ENCODE results near the gene ZMAT2. TPM values are rescaled to one million over a fixed set of nuclear protein-coding genes. Genes with fewer than 3 reads are reported as not detected.
"Not testable (repeated sequence)": the region's sequence is repeated elsewhere in the genome, so short reads cannot be mapped to it uniquely, and the experiment has no call there.

ZMAT2 gene
- 10 to 100 TPM; 68.6 to 85.8 (median 76.7) TPM for polyA plus RNA-seq (ENCODE audit: low read depth in 6 of 6)

- peak within 1 kb of the TSS; percentile 90 to 99 (median 96) for H3K27ac Mint-ChIP-seq
- no peaks in the 10 kb centered on the region for H3K27me3 Mint-ChIP-seq
- peak within 1 kb of the TSS; percentile 93 to 100 (median 99) for H3K4me3 Mint-ChIP-seq
- no peaks in the 10 kb centered on the region for H3K9me3 Mint-ChIP-seq
- ATAC-seq (ENCODE audit: low read depth in 2 of 2) (peak; percentile 97), DNase-seq (peak; percentile 90)
- H3K4me1 Mint-ChIP-seq: peaks cover 23 to 38% (median 24%) of the 10 kb centered on the region in 3 donors
- peaks cover 43 to 64% of the 10 kb centered on the region in 2 donors for H3K36me3 Mint-ChIP-seq
Measured at GRCh38 chr5:140700177-140701144, at the start of gene ZMAT2. Gene ZMAT2, plus strand, starts transcription at chr5:140700447. Its CDS starts 14 bp downstream, at chr5:140700461.

- H3K36me3 Mint-ChIP-seq: peaks cover 44 to 46% of the 10 kb centered on the region in 2 donors
Measured at GRCh38 chr5:140658870-140659269, 41.4 kb upstream of the ZMAT2 start.

GRCh38 chr5:140660371-140660770 is 39.9 kb upstream of the ZMAT2 start:
- DNase-seq; ATAC-seq (ENCODE audit: low read depth in 2 of 2); H3K27me3 Mint-ChIP-seq; H3K9me3 Mint-ChIP-seq: not testable (repeated sequence)
- peaks cover 9 to 22% (median 12%) of the 10 kb centered on the region in 3 donors for H3K4me1 Mint-ChIP-seq
- H3K27ac Mint-ChIP-seq: peak overlapping the region in 2 of 6 donors; percentile 43 to 72
- H3K36me3 Mint-ChIP-seq: peaks cover 31 to 38% of the 10 kb centered on the region in 2 donors
- peak overlapping the region in 1 of 8 donors; percentile 21 for H3K4me3 Mint-ChIP-seq

More at GRCh38 chr5:140658870-140659269, 41.4 kb upstream of the ZMAT2 start:
- Mint-ChIP-seq H3K9me3 (no peaks in the 10 kb centered on the region), H3K4me1 (peaks cover 4 to 9% (median 9%) of the 10 kb centered on the region in 3 donors), H3K27me3 (no peaks in the 10 kb centered on the region), H3K4me3 (no peak overlapping the region), H3K27ac (peak overlapping the region in 3 of 6 donors; percentile 39 to 82 (median 58))
- DNase-seq: no peak
- no peak for ATAC-seq (ENCODE audit: low read depth in 2 of 2)

- Mint-ChIP-seq H3K4me1 (peaks cover 28 to 47% (median 32%) of the 10 kb centered on the region in 3 donors), H3K27me3 (no peaks in the 10 kb centered on the region), H3K36me3 (peaks cover 12 to 44% of the 10 kb centered on the region in 2 donors), H3K27ac (peak overlapping the region; percentile 44 to 98 (median 98)), H3K9me3 (no peaks in the 10 kb centered on the region), H3K4me3 (peak overlapping the region; percentile 90 to 100 (median 98))
- DNase-seq: no peak
- peak in 1 of 2 donors; percentile 14 for ATAC-seq (ENCODE audit: low read depth in 2 of 2)
Measured at GRCh38 chr5:140664030-140664358, 36.3 kb upstream of the ZMAT2 start.

GRCh38 chr5:140664359-140665119 is 35.7 kb upstream of the ZMAT2 start, which contains the start of gene WDR55:
Gene WDR55, plus strand, starts transcription at chr5:140664904. Its CDS starts 9 bp downstream, at chr5:140664913.
- Mint-ChIP-seq H3K36me3 (peaks cover 12 to 43% of the 10 kb centered on the region in 2 donors), H3K4me1 (peaks cover 27 to 49% (median 32%) of the 10 kb centered on the region in 3 donors)

GRCh38 chr5:140671035-140671434 is 29.2 kb upstream of the ZMAT2 start:
- not testable (repeated sequence) for H3K27me3 Mint-ChIP-seq; H3K9me3 Mint-ChIP-seq; H3K4me3 Mint-ChIP-seq; H3K27ac Mint-ChIP-seq; ATAC-seq (ENCODE audit: low read depth in 2 of 2); DNase-seq
- Mint-ChIP-seq H3K4me1 (peaks cover 19 to 31% (median 22%) of the 10 kb centered on the region in 3 donors), H3K36me3 (peaks cover 10 to 24% of the 10 kb centered on the region in 2 donors)

More at GRCh38 chr5:140664359-140665119, 35.7 kb upstream of the ZMAT2 start, which contains the start of gene WDR55:
- H3K27me3 Mint-ChIP-seq: no peaks in the 10 kb centered on the region
- H3K4me3 Mint-ChIP-seq: peak within 1 kb of the TSS; percentile 90 to 100 (median 98)
- peak; percentile 94 to 96 for ATAC-seq (ENCODE audit: low read depth in 2 of 2)
- H3K9me3 Mint-ChIP-seq: no peaks in the 10 kb centered on the region
- peak; percentile 93 for DNase-seq
- peak within 1 kb of the TSS; percentile 93 to 98 (median 98) for H3K27ac Mint-ChIP-seq

- no peak overlapping the region for H3K27ac Mint-ChIP-seq
- H3K4me1 Mint-ChIP-seq: peaks cover 15 to 25% (median 16%) of the 10 kb centered on the region in 3 donors
- no peaks in the 10 kb centered on the region for H3K9me3 Mint-ChIP-seq
- no peak for ATAC-seq (ENCODE audit: low read depth in 2 of 2)
- no peaks in the 10 kb centered on the region for H3K27me3 Mint-ChIP-seq
- no peak overlapping the region for H3K4me3 Mint-ChIP-seq
- peaks cover 10 to 24% of the 10 kb centered on the region in 2 donors for H3K36me3 Mint-ChIP-seq
- DNase-seq: no peak
Measured at GRCh38 chr5:140671472-140672125, 28.6 kb upstream of the ZMAT2 start.

GRCh38 chr5:140672455-140673186 is 27.6 kb upstream of the ZMAT2 start:
- Mint-ChIP-seq H3K9me3 (no peaks in the 10 kb centered on the region), H3K27ac (no peak overlapping the region), H3K36me3 (peaks cover 10 to 30% of the 10 kb centered on the region in 2 donors), H3K27me3 (no peaks in the 10 kb centered on the region), H3K4me3 (no peak overlapping the region), H3K4me1 (peaks cover 7 to 15% (median 9%) of the 10 kb centered on the region in 3 donors)
- DNase-seq (no peak), ATAC-seq (ENCODE audit: low read depth in 2 of 2) (no peak)

- peak within 1 kb of the TSS in 3 of 6 donors; percentile 38 to 76 (median 52) for H3K27ac Mint-ChIP-seq
- H3K4me1 Mint-ChIP-seq: peaks cover 0 to 7% (median 1%) of the 10 kb centered on the region in 3 donors
- H3K9me3 Mint-ChIP-seq: no peaks in the 10 kb centered on the region
- DNase-seq: no peak
- H3K36me3 Mint-ChIP-seq: peaks cover 14 to 23% of the 10 kb centered on the region in 2 donors
- no peaks in the 10 kb centered on the region for H3K27me3 Mint-ChIP-seq
- ATAC-seq (ENCODE audit: low read depth in 2 of 2): no peak
- no peak within 1 kb of the TSS for H3K4me3 Mint-ChIP-seq
Measured at GRCh38 chr5:140673187-140673976, 26.9 kb upstream of the ZMAT2 start, which contains the start of gene DND1. Gene DND1, minus strand, starts transcription at chr5:140673576. Its CDS starts 34 bp downstream, at chr5:140673542.

- Mint-ChIP-seq H3K36me3 (peaks cover 14 to 17% of the 10 kb centered on the region in 2 donors), H3K4me3 (no peak overlapping the region)
- DNase-seq: no peak
Measured at GRCh38 chr5:140674211-140674610, 26.0 kb upstream of the ZMAT2 start.

GRCh38 chr5:140674629-140675028 is 25.6 kb upstream of the ZMAT2 start:
- Mint-ChIP-seq H3K4me3 (no peak overlapping the region), H3K27me3 (no peaks in the 10 kb centered on the region), H3K27ac (no peak overlapping the region), H3K36me3 (peaks cover 14% of the 10 kb centered on the region in 2 donors), H3K9me3 (no peaks in the 10 kb centered on the region), H3K4me1 (peaks cover 0 to 4% (median 0%) of the 10 kb centered on the region in 3 donors)
- no peak for DNase-seq
- no peak for ATAC-seq (ENCODE audit: low read depth in 2 of 2)

More at GRCh38 chr5:140674211-140674610, 26.0 kb upstream of the ZMAT2 start:
- H3K27me3 Mint-ChIP-seq: no peaks in the 10 kb centered on the region
- H3K9me3 Mint-ChIP-seq: no peaks in the 10 kb centered on the region
- peaks cover 0 to 7% (median 0%) of the 10 kb centered on the region in 3 donors for H3K4me1 Mint-ChIP-seq
- peak overlapping the region in 2 of 6 donors; percentile 38 to 76 for H3K27ac Mint-ChIP-seq
- ATAC-seq (ENCODE audit: low read depth in 2 of 2): no peak
